ENCODE results near the gene ADAMTS16.

The ADAMTS16 gene

DNA sequence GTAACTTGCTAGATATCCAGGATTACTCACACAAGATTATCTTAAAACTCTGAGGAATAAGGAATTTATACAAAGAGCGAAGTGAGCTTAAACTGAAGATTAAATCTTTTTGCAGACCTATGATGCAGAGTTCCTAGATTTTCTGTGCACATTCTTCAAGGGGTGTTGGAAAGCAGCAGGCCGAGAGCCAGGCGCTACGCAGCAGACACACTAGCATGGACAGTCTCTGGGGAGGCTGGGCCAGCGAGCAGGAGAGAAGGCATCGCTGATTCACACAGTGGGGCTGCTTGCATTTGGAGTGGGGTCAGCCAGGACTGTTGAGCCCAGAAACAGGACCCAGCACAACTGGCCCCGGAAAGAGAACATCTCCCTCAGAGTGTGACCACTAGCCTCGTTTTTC lies 136.3 kb downstream of the ADAMTS16 start:
- TF ChIP-seq, protein P1, sequence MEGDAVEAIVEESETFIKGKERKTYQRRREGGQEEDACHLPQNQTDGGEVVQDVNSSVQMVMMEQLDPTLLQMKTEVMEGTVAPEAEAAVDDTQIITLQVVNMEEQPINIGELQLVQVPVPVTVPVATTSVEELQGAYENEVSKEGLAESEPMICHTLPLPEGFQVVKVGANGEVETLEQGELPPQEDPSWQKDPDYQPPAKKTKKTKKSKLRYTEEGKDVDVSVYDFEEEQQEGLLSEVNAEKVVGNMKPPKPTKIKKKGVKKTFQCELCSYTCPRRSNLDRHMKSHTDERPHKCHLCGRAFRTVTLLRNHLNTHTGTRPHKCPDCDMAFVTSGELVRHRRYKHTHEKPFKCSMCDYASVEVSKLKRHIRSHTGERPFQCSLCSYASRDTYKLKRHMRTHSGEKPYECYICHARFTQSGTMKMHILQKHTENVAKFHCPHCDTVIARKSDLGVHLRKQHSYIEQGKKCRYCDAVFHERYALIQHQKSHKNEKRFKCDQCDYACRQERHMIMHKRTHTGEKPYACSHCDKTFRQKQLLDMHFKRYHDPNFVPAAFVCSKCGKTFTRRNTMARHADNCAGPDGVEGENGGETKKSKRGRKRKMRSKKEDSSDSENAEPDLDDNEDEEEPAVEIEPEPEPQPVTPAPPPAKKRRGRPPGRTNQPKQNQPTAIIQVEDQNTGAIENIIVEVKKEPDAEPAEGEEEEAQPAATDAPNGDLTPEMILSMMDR (conservative IDR thresholded peaks at IDR 0.05; ENCODE audit: low read depth, low read length), result no peak
- DNase-seq (ENCODE audit: low read depth), result no peak
- no peak overlapping the region for H3K4me3 ChIP-seq (ENCODE audit: low read depth, low read length)

DNA sequence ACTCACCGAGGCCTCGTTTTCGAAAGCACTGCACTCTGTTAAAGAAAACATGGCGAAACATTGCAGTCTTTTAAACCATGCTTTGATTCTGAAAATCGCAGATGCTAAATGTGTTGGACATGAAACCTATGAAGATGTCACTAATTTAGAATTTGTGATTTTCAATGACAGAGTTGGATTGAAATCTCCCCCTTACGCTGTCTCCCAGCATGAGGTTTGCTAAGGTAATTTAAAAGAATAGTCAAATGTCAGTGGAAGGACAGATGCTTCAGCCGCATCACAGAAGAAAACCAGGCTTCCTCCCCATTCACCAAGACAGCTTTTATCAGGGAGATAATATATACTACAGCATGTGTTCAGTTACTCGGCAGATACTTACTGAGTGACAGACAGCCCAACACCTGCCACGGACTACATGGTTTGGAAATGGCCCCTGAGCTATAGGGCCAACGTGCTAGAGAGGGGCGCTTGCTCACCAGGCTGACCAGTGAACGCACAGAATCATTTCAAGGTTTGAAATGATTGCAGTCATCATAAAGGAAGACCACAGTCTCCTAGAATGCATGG lies 136.9 kb downstream of the ADAMTS16 start:
- no peak for DNase-seq (ENCODE audit: low read depth)
- TF ChIP-seq, protein P1 (conservative IDR thresholded peaks at IDR 0.05; ENCODE audit: low read depth, low read length), result no peak
- no peak overlapping the region for H3K4me3 ChIP-seq (ENCODE audit: low read depth, low read length)

DNA sequence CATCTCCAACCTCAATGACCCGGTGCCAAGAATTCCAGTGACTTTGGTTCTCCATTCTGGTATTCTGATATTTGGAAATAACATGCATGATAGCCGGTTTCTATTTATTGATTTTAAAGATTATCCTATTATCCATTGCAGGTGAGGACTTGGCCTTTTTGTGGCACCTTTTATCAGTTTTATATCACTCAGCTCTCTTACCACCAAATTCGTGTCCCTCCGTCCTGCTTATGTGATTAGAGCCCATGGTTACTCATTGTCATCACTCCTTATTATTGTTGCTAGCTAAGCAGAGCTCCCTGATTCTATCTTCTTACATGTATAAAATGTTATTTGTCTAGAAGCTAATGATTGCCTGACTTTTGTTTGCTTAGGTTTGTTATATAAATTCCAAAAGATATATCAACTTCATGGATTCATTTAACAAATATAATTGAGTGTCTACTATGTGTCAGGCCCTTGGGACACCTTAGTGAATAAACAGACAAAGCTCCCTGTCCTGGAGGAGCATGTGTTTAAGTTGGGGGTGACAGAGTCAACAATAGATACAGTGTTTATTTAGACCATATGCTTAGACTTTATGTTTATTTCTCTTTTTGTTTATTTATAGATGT lies 138.2 kb downstream of the ADAMTS16 start:
- TF ChIP-seq, protein P1 (conservative IDR thresholded peaks at IDR 0.05; ENCODE audit: low read depth, low read length), result no peak
- DNase-seq (ENCODE audit: low read depth), result no peak
- H3K4me3 ChIP-seq (ENCODE audit: low read depth, low read length), result no peak overlapping the region

DNA sequence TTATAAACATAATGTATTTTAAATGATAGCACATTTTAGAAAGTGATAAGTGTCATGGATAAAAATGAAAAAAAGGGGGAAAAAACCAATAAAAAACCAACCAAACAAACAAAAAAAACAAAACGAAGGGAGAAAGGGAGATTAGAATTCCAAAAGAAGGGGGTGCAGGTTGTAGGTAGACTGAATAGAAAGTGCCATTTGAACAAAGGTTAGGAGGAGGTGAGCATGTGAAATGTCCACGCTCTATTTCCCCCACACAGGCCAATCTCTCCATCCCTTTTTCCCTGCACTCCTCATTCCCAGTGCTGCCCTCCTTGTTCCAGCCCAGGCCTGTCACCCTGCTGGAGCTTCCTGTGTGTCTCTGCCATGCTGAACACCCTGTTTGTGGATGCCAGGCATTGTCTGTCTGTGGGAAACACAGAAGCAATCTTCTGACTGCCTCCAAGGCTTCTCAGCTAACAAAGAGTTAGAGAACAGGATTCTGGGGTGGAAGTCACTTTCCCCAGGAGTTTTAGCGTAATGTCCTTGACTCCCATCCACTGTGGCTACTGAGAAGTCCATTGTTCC lies 138.8 kb downstream of the ADAMTS16 start:
- TF ChIP-seq, protein P1 (conservative IDR thresholded peaks at IDR 0.05; ENCODE audit: low read depth, low read length), result no peak
- DNase-seq (ENCODE audit: low read depth), result no peak

DNA sequence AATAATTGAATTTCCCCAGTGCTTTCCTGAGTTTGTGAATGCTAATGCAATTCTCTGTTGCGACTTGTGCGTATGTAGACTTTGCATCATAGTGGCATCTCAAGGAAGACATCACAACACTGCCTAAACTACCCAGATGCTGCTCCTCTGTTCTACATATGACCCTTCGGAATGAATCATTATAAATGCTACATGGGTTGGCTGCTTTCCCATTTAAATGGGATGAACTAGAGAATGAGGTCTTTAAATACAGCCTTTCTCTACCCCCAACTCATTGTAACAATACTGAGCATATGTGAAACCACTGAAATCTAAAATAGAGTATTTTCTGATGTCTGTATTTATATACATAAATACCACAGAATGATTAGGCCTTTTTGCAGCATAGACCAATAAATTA lies 145.8 kb downstream of the ADAMTS16 start:
- H3K4me3 ChIP-seq (ENCODE audit: low read depth, low read length), result no peak overlapping the region
- TF ChIP-seq, protein P1 (conservative IDR thresholded peaks at IDR 0.05; ENCODE audit: low read depth, low read length), result no peak
- peak; percentile 31 for DNase-seq (ENCODE audit: low read depth)

More for the DNA sequence above, 138.8 kb downstream of the ADAMTS16 start:
- no peak overlapping the region for H3K4me3 ChIP-seq (ENCODE audit: low read depth, low read length)

DNA sequence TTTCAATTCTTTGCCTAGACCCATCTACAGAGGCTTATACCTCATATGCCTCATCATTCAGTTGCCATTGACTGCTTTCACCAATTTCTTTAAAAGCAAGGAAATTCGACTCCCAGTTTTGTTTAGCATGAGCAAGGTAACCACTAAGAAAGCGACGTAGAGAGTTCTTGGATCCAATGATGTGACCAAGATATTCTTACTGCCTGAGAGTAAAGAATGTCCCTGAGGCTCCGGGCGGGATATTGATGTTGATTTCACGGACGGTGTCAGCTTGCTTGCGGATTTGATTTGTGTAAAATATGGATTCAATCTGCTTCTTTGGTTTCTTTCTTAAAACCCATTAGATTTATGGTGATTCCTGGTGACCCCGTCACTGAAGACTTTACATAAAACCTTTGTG lies 147.3 kb downstream of the ADAMTS16 start:
- DNase-seq (ENCODE audit: low read depth), result no peak
- TF ChIP-seq, protein P1 (conservative IDR thresholded peaks at IDR 0.05; ENCODE audit: low read depth, low read length), result no peak
- no peak overlapping the region for H3K4me3 ChIP-seq (ENCODE audit: low read depth, low read length)

DNA sequence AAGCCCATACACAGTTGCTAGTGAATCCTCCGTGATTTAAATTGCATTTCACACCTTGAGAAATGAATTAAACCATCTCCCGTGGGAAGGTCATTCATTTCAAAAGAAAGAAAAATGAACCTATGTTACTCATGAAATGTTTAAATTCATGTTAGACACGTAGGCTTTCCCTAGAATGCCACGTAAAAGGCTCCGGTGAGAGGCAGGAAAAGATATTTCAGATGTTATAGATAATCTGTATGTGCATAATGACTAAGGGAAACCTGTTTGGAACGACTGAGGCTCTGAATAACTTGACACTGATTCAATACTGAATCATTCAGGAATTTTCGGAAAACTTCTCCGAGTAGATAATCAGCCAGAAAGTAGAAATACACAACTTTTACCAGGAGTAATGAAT lies 148.1 kb downstream of the ADAMTS16 start:
- peak; percentile 13 for DNase-seq (ENCODE audit: low read depth)
- H3K4me3 ChIP-seq (ENCODE audit: low read depth, low read length), result no peak overlapping the region
- TF ChIP-seq, protein P1 (conservative IDR thresholded peaks at IDR 0.05; ENCODE audit: low read depth, low read length), result no peak
